Mononuclear cell (primary cell): Measurements from ENCODE around the gene RNF157. TPM values are rescaled to one million over a fixed set of nuclear protein-coding genes. Genes with fewer than 3 reads are reported as not detected.

ENCODE experiments used
- total RNA-seq: library from RNA; depleted of rRNA; stranded (reverse); fragments of >200 nt; gene quantifications from one replicate; pipeline ENCODE4 v1.2.3, GENCODE V29; 2012

RNF157 gene
- total RNA-seq, 1 donor, result 19.1 TPM

Other genes with a start within 250 kb of the RNF157 start
- gene CDK3, start 239.6 kb downstream of the RNF157 start, total RNA-seq, result 1.8 TPM
- under 0.01 TPM for gene EVPL, start 213.2 kb downstream of the RNF157 start, total RNA-seq
- gene SRP68, start 168.0 kb downstream of the RNF157 start, total RNA-seq, result 34.7 TPM
- 0.63 TPM for gene GALR2, start 165.7 kb downstream of the RNF157 start, total RNA-seq
- 0.21 TPM for gene ZACN, start 161.3 kb downstream of the RNF157 start, total RNA-seq
- 49.2 TPM for gene EXOC7, start 136.7 kb downstream of the RNF157 start, total RNA-seq
- gene FOXJ1, start 99.2 kb downstream of the RNF157 start, total RNA-seq, result 1.3 TPM
- 35.3 TPM for gene UBALD2, start 24.9 kb upstream of the RNF157 start, total RNA-seq
- 1.2 TPM for gene QRICH2, start 67.8 kb upstream of the RNF157 start, total RNA-seq
- 23.4 TPM for gene PRPSAP1, start 113.4 kb upstream of the RNF157 start, total RNA-seq
- gene SPHK1, start 144.1 kb upstream of the RNF157 start, total RNA-seq, result 19.2 TPM
- 15.2 TPM for gene UBE2O, start 212.7 kb upstream of the RNF157 start, total RNA-seq
- not detected for gene AANAT, start 227.1 kb upstream of the RNF157 start, total RNA-seq